ENCODE measurements around the gene ACOT13.

Gene ACOT13

GRCh38 chr6:24742216-24742738 lies 75.4 kb downstream of the ACOT13 start:
- Histone ChIP-seq H3K36me3 (ENCODE audit: low read length) (no peaks in the 10 kb centered on the region), H3K27ac (ENCODE audit: low read depth, low read length) (no peak overlapping the region), H3K4me3 (ENCODE audit: insufficient read depth, low read length, poor library complexity, severe bottlenecking) (no peak overlapping the region), H3K27me3 (ENCODE audit: low read length) (no peaks in the 10 kb centered on the region), H4K20me1 (ENCODE audit: low read depth, low read length) (no peaks in the 10 kb centered on the region), H3F3A (ENCODE audit: insufficient read depth) (no peaks in the 10 kb centered on the region), H3K4me2 (ENCODE audit: low read depth, low read length, poor library complexity, severe bottlenecking) (no peak overlapping the region), H3K79me2 (ENCODE audit: insufficient read depth, low read length) (no peaks in the 10 kb centered on the region), H2AFZ (ENCODE audit: low read depth, low read length, severe bottlenecking) (no peak overlapping the region), H3K9me3 (ENCODE audit: insufficient read depth, low read length) (no peaks in the 10 kb centered on the region), H3K9me2 (replicated peaks; ENCODE audit: insufficient read depth, low read length) (no peaks in the 10 kb centered on the region), H3K9ac (ENCODE audit: low read length) (no peak overlapping the region)
- no peak for TF ChIP-seq EZH2phosphoT487 (conservative IDR thresholded peaks at IDR 0.05; ENCODE audit: low read length)
- TF ChIP-seq, protein P1, sequence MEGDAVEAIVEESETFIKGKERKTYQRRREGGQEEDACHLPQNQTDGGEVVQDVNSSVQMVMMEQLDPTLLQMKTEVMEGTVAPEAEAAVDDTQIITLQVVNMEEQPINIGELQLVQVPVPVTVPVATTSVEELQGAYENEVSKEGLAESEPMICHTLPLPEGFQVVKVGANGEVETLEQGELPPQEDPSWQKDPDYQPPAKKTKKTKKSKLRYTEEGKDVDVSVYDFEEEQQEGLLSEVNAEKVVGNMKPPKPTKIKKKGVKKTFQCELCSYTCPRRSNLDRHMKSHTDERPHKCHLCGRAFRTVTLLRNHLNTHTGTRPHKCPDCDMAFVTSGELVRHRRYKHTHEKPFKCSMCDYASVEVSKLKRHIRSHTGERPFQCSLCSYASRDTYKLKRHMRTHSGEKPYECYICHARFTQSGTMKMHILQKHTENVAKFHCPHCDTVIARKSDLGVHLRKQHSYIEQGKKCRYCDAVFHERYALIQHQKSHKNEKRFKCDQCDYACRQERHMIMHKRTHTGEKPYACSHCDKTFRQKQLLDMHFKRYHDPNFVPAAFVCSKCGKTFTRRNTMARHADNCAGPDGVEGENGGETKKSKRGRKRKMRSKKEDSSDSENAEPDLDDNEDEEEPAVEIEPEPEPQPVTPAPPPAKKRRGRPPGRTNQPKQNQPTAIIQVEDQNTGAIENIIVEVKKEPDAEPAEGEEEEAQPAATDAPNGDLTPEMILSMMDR (IDR thresholded peaks at IDR 0.05; ENCODE audit: insufficient read depth, low read length, poor library complexity, severe bottlenecking) = no peak

DNA sequence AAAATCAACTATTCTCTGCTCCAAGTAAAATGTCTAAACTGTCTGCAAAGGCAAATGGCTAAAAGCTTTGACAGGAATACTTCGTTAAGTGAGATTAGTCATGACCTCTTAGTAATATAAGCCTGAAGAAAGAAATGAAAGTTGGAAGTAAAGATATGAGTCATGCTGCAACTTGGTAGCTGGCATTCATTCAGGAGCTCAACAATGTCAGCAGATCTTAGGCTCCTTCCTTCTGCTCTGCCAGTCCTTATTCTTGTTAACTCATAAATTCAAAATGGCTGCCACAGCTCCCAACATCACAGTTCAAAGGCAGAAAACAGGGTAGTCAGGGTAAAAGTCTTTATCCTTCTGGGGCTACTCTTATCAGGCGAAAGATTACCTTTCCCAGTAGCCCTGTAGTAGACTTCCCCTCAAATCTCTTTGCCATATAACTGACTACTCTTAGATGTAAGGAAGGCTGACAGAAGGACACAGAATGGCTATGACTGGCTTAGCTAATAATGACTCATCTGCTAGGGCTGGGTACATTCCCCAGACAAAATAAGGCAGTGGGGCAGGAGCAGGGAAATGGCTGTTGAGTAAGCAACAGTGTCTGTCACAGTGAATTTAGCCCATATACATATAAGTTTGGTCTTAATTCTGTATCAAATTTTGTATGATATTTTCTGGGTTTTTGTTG lies 76.5 kb downstream of the ACOT13 start:
- Histone ChIP-seq H2AFZ (ENCODE audit: low read depth, low read length, severe bottlenecking) (peak overlapping the region; percentile 9), H3K27me3 (ENCODE audit: low read length) (no peaks in the 10 kb centered on the region), H3K79me2 (ENCODE audit: insufficient read depth, low read length) (no peaks in the 10 kb centered on the region), H3K27ac (ENCODE audit: low read depth, low read length) (0 out of 2 replicates have a peak overlapping the region, but pooled peaks have one; percentile 3), H3K9me3 (ENCODE audit: insufficient read depth, low read length) (no peaks in the 10 kb centered on the region), H3K36me3 (ENCODE audit: low read length) (no peaks in the 10 kb centered on the region), H3K9ac (ENCODE audit: low read length) (no peak overlapping the region), H4K20me1 (ENCODE audit: low read depth, low read length) (no peaks in the 10 kb centered on the region), H3F3A (ENCODE audit: insufficient read depth) (no peaks in the 10 kb centered on the region), H3K4me2 (ENCODE audit: low read depth, low read length, poor library complexity, severe bottlenecking) (peak overlapping the region; percentile 21), H3K4me3 (ENCODE audit: insufficient read depth, low read length, poor library complexity, severe bottlenecking) (no peak overlapping the region), H3K9me2 (replicated peaks; ENCODE audit: insufficient read depth, low read length) (no peaks in the 10 kb centered on the region)
- TF ChIP-seq, protein P1 (IDR thresholded peaks at IDR 0.05; ENCODE audit: insufficient read depth, low read length, poor library complexity, severe bottlenecking) = no peak
- no peak for TF ChIP-seq EZH2phosphoT487 (conservative IDR thresholded peaks at IDR 0.05; ENCODE audit: low read length)

DNA sequence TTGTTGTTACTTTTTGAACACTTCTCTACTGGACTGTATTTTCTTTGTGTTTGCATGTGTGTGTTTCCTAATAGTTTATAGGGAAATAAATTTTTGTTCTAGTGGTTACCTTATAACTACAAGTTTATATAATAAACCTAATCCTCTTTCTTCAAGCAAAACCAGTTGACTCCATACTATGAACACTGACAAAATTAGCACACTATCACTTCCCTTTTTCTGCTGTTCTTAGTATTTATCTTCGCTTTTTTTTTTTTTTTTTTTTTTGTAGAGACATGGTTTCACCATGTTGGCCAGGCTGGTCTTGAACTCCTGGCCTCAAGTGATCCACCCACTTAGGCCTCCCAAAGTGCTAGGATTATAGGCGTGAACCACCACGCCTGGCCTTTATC lies 77.1 kb downstream of the ACOT13 start:
- no peak overlapping the region for H3K4me3 ChIP-seq (ENCODE audit: insufficient read depth, low read length, poor library complexity, severe bottlenecking)
- no peaks in the 10 kb centered on the region for H3K9me3 ChIP-seq (ENCODE audit: insufficient read depth, low read length)
- H3F3A ChIP-seq (ENCODE audit: insufficient read depth) = no peaks in the 10 kb centered on the region
- no peaks in the 10 kb centered on the region for H3K36me3 ChIP-seq (ENCODE audit: low read length)
- 0 out of 2 replicates have a peak overlapping the region, but pooled peaks have one; percentile 3 for H3K27ac ChIP-seq (ENCODE audit: low read depth, low read length)
- no peak overlapping the region for H3K9ac ChIP-seq (ENCODE audit: low read length)
- H3K9me2 ChIP-seq (replicated peaks; ENCODE audit: insufficient read depth, low read length) = no peaks in the 10 kb centered on the region
- H3K4me2 ChIP-seq (ENCODE audit: low read depth, low read length, poor library complexity, severe bottlenecking) = peak overlapping the region; percentile 21
- TF ChIP-seq, protein P1 (IDR thresholded peaks at IDR 0.05; ENCODE audit: insufficient read depth, low read length, poor library complexity, severe bottlenecking) = no peak
- TF ChIP-seq EZH2phosphoT487 (conservative IDR thresholded peaks at IDR 0.05; ENCODE audit: low read length) = no peak
- no peaks in the 10 kb centered on the region for H3K79me2 ChIP-seq (ENCODE audit: insufficient read depth, low read length)
- H4K20me1 ChIP-seq (ENCODE audit: low read depth, low read length) = no peaks in the 10 kb centered on the region
- H2AFZ ChIP-seq (ENCODE audit: low read depth, low read length, severe bottlenecking) = peak overlapping the region; percentile 9
- H3K27me3 ChIP-seq (ENCODE audit: low read length) = no peaks in the 10 kb centered on the region
